SIG-M5 (cell line): ENCODE measurements around the gene EPS8L2.

Experiments used
- DNase-seq: peaks from one replicate; lab custom pipeline; 2025; lab: John Stamatoyannopoulos, UW

Gene EPS8L2

GRCh38 chr11:763073-763463 lies 57.0 kb downstream of the EPS8L2 start:
- DNase-seq, result no peak

GRCh38 chr11:763549-764321 lies 57.7 kb downstream of the EPS8L2 start:
- no peak for DNase-seq

GRCh38 chr11:764322-765024 lies 58.4 kb downstream of the EPS8L2 start:
- DNase-seq, result no peak

- no peak for DNase-seq
Measured at GRCh38 chr11:765025-765801, 59.2 kb downstream of the EPS8L2 start.

- no peak for DNase-seq
Measured at GRCh38 chr11:765802-766091, 59.7 kb downstream of the EPS8L2 start.

GRCh38 chr11:766106-766935 lies 60.3 kb downstream of the EPS8L2 start:
- no peak for DNase-seq

- no peak for DNase-seq
Measured at GRCh38 chr11:766936-767210, 60.8 kb downstream of the EPS8L2 start.

- DNase-seq, result no peak
Measured at GRCh38 chr11:767238-767637, 61.2 kb downstream of the EPS8L2 start.

GRCh38 chr11:769887-770641 lies 64.0 kb downstream of the EPS8L2 start:
- DNase-seq, result no peak

- DNase-seq, result no peak
Measured at GRCh38 chr11:770642-771616, 64.9 kb downstream of the EPS8L2 start.

- DNase-seq, result no peak
Measured at GRCh38 chr11:771617-772204, 65.7 kb downstream of the EPS8L2 start.

GRCh38 chr11:772429-773390 lies 66.7 kb downstream of the EPS8L2 start:
- DNase-seq, result no peak

GRCh38 chr11:773425-773824 lies 67.4 kb downstream of the EPS8L2 start:
- no peak for DNase-seq

- DNase-seq, result no peak
Measured at GRCh38 chr11:773830-774229, 67.8 kb downstream of the EPS8L2 start.

- DNase-seq, result no peak
Measured at GRCh38 chr11:774873-775592, 69.0 kb downstream of the EPS8L2 start.

GRCh38 chr11:776263-776560 lies 70.2 kb downstream of the EPS8L2 start:
- no peak for DNase-seq

- no peak for DNase-seq
Measured at GRCh38 chr11:776561-777287, 70.7 kb downstream of the EPS8L2 start.
